Measurements from ENCODE around the gene CDH5. TPM values are rescaled to one million over a fixed set of nuclear protein-coding genes. Genes with fewer than 3 reads are reported as not detected.

The CDH5 gene
- total and polyA plus RNA-seq, 2 donors (not counting 3 experiments of a cell fraction or from before 2014, with no cell fraction given), result 765 to 815 TPM

DNA sequence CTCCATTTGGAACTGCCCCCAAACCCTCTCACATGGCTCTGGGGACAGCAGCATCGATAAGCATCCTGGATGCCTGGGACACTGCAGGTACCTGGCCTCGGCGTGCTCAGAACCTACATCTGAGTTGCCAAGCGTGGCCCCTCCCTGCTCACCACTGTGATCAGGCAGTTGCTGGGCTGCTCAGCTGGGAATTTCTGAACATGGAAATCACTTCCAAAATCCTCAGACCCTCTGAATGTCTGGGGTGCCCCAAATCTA is 6.3 kb downstream of the CDH5 start:
- Histone ChIP-seq H3K79me2 (ENCODE audit: control insufficient read depth, insufficient read depth, low read length) (peaks cover 81% of the 10 kb centered on the region), H3K36me3 (ENCODE audit: control insufficient read depth in 2 of 2, extremely low read depth in 1 of 2, insufficient read depth in 2 of 2, low read length in 2 of 2) (peaks cover 27 to 31% of the 10 kb centered on the region in 2 experiments), H3K4me2 (ENCODE audit: insufficient read depth, low read length) (no peak overlapping the region), H3K9ac (replicated peaks; ENCODE audit: extremely low read depth, insufficient read depth, low read length) (no peak overlapping the region), H4K20me1 (replicated peaks; ENCODE audit: control insufficient read depth, extremely low read depth, insufficient read depth, low read length) (no peaks in the 10 kb centered on the region), H3K27ac (ENCODE audit: insufficient read depth, low read depth, low read length) (no peak overlapping the region), H3K9me3 (replicated peaks; ENCODE audit: control insufficient read depth, insufficient read depth, low read length) (no peaks in the 10 kb centered on the region), H3K27me3 (ENCODE audit: control insufficient read depth in 2 of 2, insufficient read depth in 2 of 2, low read length in 2 of 2) (no peaks in the 10 kb centered on the region), H3K4me1 (ENCODE audit: control insufficient read depth, extremely low read depth, insufficient read depth, low read length) (peaks cover 93% of the 10 kb centered on the region), H3K9me1 (replicated peaks; ENCODE audit: control insufficient read depth, extremely low read depth, insufficient read depth, low read length) (no peaks in the 10 kb centered on the region), H2AFZ (ENCODE audit: low read depth, low read length) (no peak overlapping the region), H3K4me3 (replicated peaks in 1 of 3; ENCODE audit: insufficient read depth in 1 of 3, low read depth in 1 of 3, low read length in 3 of 3) (no peak overlapping the region)
- FAIRE-seq (no peak), DNase-seq (ENCODE audit: low read depth, low spot score) (no peak)
- ChIA-PET POLR2A (no interaction called here), CTCF (interaction anchor here (2.3 to 8.8 kb wide), 2 partner anchors 16 to 30 kb away, joined by 7 to 126 read pairs; no protein-coding TSS in a partner anchor)
- intact Hi-C loops (cut with micrococcal nuclease), result no loop called here
- dilution Hi-C loops (cut with MboI; ENCODE audit: extremely low pct_ligation_motif_present, low sequenced_read_pairs), result no loop called here
- no TSS peak for BruUV-seq (replicated peaks)
- TF ChIP-seq MYC (IDR thresholded peaks at IDR 0.05; ENCODE audit: low read depth, low read length) (no peak), EZH2 (IDR thresholded peaks at IDR 0.05; ENCODE audit: borderline replicate concordance, low read depth, low read length, severe bottlenecking) (no peak), POLR2A (IDR thresholded peaks at IDR 0.05; ENCODE audit: low read depth, low read length) (no peak), POLR2AphosphoS5 (IDR thresholded peaks at IDR 0.05; ENCODE audit: insufficient read depth, low read depth, low read length) (no peak), FOS (IDR thresholded peaks at IDR 0.05; ENCODE audit: borderline replicate concordance, insufficient read depth, low read length) (no peak), GATA2 (IDR thresholded peaks at IDR 0.05; ENCODE audit: insufficient read depth, insufficient read length, low read depth, low read length) (no peak), JUN (IDR thresholded peaks at IDR 0.05; ENCODE audit: borderline replicate concordance, insufficient read depth, insufficient read length, low read depth) (no peak)
- TF ChIP-seq, protein P1, sequence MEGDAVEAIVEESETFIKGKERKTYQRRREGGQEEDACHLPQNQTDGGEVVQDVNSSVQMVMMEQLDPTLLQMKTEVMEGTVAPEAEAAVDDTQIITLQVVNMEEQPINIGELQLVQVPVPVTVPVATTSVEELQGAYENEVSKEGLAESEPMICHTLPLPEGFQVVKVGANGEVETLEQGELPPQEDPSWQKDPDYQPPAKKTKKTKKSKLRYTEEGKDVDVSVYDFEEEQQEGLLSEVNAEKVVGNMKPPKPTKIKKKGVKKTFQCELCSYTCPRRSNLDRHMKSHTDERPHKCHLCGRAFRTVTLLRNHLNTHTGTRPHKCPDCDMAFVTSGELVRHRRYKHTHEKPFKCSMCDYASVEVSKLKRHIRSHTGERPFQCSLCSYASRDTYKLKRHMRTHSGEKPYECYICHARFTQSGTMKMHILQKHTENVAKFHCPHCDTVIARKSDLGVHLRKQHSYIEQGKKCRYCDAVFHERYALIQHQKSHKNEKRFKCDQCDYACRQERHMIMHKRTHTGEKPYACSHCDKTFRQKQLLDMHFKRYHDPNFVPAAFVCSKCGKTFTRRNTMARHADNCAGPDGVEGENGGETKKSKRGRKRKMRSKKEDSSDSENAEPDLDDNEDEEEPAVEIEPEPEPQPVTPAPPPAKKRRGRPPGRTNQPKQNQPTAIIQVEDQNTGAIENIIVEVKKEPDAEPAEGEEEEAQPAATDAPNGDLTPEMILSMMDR (IDR thresholded peaks at IDR 0.05; ENCODE audit: extremely low read depth in 1 of 2, insufficient read depth in 1 of 2, low read depth in 1 of 2, low read length in 2 of 2), result no peak
- TF ChIP-seq, protein P2, sequence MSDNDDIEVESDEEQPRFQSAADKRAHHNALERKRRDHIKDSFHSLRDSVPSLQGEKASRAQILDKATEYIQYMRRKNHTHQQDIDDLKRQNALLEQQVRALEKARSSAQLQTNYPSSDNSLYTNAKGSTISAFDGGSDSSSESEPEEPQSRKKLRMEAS (IDR thresholded peaks at IDR 0.05; ENCODE audit: insufficient read depth, insufficient read length), result no peak

Measured in endothelial cell of umbilical vein (primary cell).